AG10803 (cell line): Measurements from ENCODE around the gene UBAP2L.

ENCODE experiments used
- DNase-seq: peaks from one replicate; pipeline ENCODE4 v3.0.0; 2010; ENCODE audit warnings: low read depth
- H3K4me3 ChIP-seq: 2 replicates; pipeline ENCODE4 v1.5.1; 2011; ENCODE audit warnings: mild to moderate bottlenecking, low read length, control low read depth
- CTCF ChIP-seq: conservative IDR thresholded peaks from 2 replicates; pipeline ENCODE4 v1.5.1; 2011; ENCODE audit warnings: mild to moderate bottlenecking, low read length, control low read depth, inconsistent platforms

Gene UBAP2L

DNA sequence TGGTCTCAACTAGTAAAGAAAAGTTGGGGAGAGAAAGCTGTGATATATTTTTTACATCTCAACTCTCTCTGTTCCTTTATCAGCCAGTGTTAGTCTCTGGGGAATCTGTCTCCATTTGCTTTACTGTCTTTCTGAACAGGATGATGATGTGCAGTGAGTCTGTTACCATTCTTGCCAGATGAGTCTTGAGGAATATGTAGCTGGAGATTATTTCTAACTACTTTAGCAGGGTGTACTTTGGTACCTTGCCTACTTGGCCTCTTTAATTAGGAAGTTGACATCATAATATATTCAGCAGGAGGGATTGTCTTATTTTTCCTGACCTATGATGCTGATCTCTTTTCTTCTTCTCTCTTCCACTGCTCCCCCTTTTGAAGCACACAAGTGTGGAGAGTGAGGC, 35.9 kb downstream of the UBAP2L start:
- TF ChIP-seq CTCF: no peak
- DNase-seq: no peak
- no peak overlapping the region for H3K4me3 ChIP-seq

- TF ChIP-seq CTCF: no peak
- no peak overlapping the region for H3K4me3 ChIP-seq
- no peak for DNase-seq
Observed at GRCh38 chr1:154258784-154259183, 38.0 kb downstream of the UBAP2L start.

DNA sequence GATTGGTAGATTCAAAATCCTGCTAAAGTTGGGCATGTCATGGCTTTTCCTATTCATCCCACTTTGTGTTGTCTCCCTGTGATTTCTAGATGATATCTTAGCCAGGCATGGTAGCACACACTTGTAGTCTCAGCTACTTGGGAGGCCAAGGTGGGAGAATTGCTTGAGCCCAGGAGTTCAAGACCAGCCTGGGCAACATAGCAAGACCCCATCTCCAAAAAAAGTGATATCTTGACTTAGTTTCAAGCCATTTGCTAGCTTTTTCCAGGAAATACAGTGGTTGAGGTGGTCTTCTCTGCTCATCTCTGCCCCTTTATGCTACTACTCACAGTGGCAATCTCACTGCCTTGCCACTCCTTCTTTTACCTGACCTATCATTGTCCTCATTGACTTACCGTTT, 39.4 kb downstream of the UBAP2L start:
- no peak overlapping the region for H3K4me3 ChIP-seq
- DNase-seq: no peak
- no peak for TF ChIP-seq CTCF

- no peak overlapping the region for H3K4me3 ChIP-seq
- DNase-seq: no peak
- TF ChIP-seq CTCF: no peak
Observed at GRCh38 chr1:154263465-154264332, 42.9 kb downstream of the UBAP2L start.

GRCh38 chr1:154264454-154264853, 43.7 kb downstream of the UBAP2L start:
- no peak for TF ChIP-seq CTCF
- no peak overlapping the region for H3K4me3 ChIP-seq
- DNase-seq: no peak

- no peak for DNase-seq
- TF ChIP-seq CTCF: no peak
Observed at GRCh38 chr1:154265586-154265985, 44.8 kb downstream of the UBAP2L start.

GRCh38 chr1:154270833-154271232, 50.1 kb downstream of the UBAP2L start:
- no peak for DNase-seq
- TF ChIP-seq CTCF: no peak

More at GRCh38 chr1:154265586-154265985, 44.8 kb downstream of the UBAP2L start:
- H3K4me3 ChIP-seq: no peak overlapping the region

More at GRCh38 chr1:154270833-154271232, 50.1 kb downstream of the UBAP2L start:
- H3K4me3 ChIP-seq: no peak overlapping the region
